Islet of Langerhans (tissue), 1 donor: Measurements from ENCODE around the gene C2CD4C.
"Not testable (repeated sequence)": the region's sequence is repeated elsewhere in the genome, so short reads cannot be mapped to it uniquely, and the experiment has no call there.

Source experiments
- FAIRE-seq: peaks from one replicate; lab custom pipeline; 2011; peaks lifted over from hg19 to GRCh38; lab: Jason Lieb, UNC

C2CD4C gene

DNA sequence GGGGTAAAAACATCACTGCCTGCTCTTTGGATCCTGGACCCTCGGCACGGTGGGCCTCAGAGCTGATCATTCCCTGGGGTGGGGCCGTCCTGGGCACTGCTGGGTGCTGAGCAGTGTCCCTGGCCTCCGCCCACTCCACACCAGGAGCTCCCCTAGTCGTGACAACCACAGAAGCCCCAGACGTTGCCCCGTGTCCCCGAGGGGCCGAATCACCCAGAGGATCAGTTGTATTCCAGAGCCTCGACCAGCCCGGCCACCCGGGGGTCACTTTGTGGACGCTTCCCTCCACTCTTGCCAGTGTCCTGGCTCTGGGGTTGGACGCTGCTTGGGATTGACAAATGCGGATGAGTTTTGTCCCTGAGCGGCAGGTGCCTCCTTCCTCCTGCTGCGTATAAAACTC lies 10.2 kb downstream of the C2CD4C start:
- no peak for FAIRE-seq

DNA sequence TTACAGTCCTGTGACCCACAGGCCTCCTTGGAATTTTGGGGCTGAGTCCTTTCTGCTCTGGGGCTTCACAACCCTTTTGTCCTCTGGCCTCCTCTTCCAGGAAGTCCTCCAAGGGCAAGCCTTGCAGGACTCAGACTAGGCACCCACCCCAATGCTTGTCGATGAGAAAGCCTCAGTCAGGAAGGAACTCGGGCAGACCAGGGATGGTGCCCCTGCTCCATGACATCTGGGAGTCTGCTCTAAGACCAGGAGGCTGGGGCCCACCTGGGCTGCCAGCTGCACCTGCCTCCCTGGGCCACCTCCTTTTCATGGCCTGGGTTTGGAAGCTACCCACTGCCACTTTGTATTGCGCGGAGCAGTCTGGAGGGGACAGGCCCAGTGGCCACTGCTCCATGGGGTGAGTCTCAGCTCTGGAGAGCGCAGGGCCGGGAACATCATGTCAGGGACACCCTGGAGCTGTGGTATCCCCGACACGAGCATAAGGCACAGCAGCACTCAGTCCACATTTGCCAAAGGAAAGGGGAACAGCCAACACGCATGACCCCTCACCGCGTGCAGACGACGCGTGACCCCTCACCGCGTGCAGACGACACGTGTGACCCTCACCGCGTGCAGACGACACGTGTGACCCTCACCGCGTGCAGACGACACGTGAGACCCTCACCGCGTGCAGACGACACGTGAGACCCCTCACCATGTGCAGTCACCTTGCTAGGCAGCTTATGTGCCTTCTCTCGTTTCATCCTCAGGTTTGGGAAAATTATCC lies 10.8 kb downstream of the C2CD4C start:
- no peak for FAIRE-seq

DNA sequence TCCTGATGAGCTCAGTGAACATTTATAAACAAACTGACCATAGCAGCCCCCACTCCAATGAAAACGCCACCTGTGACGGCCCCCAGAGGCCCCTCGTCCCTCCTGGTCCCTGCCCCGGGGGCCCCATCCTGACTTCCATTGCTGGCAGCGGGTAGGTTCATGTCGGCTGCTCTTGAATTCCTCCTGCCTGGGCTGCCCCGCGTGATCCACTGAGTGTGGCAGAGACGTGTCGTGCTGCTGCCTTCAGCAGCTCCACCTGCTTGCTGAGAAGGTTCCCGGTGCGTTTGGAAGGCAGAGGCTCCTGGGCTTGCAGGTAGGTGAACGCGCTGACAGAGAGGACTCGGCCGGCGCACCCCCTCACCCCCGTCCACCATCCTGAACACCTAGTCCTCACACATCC lies 11.6 kb downstream of the C2CD4C start:
- FAIRE-seq: no peak

DNA sequence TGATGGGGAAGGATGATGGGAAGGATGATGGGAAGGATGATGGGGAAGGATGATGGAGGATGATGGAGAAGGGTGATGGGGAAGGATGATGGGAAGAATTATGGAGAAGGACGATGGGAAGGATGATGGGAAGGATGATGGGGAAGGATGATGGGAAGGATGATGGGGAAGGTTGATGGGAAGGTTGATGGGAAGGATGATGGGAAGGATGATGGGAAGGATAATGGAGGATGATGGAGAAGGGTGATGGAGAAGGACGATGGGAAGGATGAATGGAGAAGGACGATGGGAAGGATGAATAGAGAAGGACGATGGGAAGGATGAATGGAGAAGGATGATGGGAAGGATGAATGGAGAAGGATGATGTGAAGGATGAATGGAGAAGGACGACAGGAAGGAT lies 13.5 kb downstream of the C2CD4C start:
- FAIRE-seq: no peak

DNA sequence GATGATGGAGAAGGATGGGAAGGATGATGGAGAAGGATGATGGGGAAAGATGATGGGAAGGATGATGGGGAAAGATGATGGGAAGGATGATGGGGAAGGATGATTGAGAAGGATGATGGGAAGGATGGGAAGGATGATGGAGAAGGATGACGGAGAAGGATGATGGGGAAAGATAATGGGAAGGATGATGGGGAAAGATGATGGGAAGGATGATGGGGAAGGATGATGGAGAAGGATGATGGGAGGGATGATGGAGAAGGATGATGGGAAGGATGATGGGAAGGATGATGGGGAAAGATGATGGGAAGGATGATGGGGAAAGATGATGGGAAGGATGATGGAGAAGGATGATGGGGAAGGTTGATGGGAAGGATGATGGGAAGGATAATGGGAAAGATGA lies 14.1 kb downstream of the C2CD4C start:
- not testable (repeated sequence) for FAIRE-seq

DNA sequence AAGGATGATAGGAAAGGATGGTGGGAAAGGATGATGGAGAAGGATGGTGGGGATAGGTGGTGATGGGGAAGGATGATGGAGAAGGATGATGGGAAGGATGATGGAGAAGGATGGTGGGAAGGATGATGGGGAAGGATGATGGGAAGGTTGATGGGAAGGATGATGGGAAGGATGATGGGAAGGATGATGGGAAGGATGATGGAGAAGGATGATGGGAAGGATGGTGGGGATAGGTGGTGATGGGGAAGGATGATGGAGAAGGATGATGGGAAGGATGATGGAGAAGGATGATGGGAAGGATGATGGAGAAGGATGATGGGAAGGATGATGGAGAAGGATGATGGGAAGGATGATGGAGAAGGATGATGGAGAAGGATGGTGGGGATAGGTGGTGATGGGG lies 15.4 kb downstream of the C2CD4C start:
- not testable (repeated sequence) for FAIRE-seq

DNA sequence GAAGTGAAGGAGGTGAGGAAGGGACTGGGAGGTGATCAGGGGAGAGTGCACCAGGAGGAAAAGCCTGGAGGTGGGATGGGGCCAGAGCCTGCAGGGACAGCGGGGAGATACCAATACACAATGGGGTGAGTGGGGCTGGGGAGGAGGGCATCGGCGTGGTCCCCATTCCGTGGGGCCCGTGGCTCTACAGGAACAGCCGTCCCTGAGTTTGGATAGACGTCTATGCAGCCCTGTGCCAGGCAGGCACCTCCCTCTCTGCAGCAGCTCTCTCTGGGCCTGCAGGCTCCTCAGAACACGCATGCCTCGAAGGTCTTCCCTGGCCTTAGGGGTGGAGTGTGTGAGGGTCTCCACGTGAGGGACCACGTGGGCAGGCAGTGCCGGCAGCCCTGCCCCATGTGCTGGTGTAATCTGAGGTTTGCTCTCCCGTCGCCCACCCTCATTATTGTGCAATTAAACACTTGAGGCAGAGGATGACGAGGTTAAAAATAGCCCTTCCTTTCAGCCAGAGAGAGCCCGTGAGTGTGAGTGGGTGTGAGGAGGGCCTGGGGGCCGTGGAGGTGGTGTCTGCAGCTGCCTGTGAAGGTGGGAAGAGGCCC lies 16.5 kb downstream of the C2CD4C start:
- FAIRE-seq: no peak

DNA sequence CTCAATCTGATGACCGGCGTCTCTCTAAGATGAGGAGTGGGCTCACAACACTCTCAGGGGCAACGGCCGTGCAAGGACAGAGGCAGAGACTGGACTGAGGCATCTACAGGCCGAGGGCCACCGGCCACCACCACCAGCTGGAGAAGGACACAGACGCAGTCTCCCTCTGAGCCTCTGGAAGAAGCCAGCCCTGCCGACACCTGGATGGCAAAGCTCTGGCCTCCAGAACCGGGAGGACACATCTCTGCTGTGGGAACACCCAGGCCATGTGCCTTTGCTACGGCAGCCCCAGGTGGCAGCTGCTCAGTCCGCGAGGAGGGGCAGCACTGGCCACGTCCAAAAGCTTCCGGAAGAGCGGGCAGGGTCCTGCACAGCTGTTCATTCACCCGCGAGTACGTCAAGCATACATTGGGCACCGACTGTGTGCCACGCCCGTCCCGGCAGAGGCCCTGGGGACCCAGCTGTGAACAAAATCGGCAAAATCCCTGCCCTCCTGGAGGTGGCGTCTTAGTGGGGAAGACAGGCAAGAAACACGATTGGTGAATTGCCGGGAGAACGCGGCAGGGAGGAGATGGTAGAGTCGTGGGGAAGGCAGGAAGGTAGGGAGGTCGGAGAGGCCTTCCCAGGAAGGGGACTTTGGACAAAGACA lies 17.1 kb downstream of the C2CD4C start:
- FAIRE-seq: no peak

DNA sequence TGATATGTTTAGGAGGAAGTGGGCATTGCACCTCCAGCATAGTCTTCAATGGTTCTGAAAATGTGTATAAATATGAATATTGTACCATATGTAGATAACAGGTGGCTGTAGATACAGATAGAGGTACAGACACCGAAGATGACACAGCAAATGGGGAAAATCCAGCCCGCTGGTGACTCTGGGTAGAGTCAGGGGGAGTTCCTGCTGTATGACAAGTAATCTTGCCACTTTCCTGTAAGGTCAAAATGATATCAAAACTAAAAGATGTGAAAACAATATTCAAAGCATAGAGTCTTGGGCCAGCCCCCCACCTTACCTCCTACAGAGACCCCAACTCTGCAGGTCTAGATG lies 17.8 kb downstream of the C2CD4C start:
- no peak for FAIRE-seq

DNA sequence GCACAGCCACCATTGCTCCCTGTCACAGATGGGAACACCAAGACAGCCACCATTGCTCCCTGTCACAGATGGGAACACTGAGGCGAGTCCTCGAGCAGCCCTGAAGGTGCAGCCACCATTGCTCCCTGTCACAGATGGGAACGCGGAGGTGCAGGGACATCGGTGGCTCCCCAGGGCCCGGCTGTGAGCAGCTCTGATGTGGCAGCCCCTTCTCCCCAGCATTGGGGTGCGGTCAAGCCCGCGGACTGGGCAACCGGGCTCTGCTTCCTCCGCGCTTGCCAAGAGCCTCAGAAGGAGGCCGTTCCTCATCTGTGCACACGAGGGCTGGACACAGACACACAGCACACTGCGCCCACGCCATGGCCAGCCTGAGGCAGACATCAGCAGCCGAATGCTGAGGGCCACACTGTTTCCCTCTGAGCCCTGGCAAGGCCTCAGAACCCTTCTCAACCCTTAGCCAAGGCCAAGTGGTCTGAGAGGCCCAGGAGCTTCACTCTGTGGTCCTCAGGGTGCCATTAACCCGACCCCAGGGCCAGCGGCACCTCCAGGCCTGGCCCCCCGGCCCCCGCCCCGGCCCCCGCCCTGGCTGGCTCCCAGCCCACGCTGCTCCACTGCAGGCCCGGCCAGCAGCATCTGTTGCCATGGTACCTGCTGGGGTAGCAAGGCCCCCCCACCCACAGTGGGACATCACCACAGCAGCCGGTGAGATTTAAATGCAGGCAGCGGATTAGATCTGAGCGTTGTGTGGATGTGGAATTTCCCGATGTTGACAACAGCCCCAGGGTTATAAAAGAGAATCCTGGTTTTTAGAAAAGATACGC lies 18.4 kb downstream of the C2CD4C start:
- FAIRE-seq: no peak

DNA sequence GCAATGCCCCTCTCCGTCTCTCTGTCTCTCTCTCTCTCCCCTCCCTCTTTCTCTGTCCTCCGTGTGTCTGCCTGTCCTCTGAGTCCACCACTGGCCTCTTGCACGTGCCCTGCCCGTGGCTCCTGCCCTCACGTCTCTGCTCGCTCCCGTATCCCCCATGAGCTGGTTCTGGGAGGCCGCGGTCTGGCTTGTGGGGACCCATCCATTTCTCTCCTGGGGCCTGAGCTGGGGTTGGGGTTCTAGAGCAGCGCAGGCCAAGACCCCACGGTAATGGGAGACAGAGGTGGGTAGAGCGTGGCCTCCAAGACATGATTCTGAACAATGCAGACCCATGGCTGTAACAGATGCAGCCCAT lies 19.0 kb downstream of the C2CD4C start:
- FAIRE-seq: no peak

DNA sequence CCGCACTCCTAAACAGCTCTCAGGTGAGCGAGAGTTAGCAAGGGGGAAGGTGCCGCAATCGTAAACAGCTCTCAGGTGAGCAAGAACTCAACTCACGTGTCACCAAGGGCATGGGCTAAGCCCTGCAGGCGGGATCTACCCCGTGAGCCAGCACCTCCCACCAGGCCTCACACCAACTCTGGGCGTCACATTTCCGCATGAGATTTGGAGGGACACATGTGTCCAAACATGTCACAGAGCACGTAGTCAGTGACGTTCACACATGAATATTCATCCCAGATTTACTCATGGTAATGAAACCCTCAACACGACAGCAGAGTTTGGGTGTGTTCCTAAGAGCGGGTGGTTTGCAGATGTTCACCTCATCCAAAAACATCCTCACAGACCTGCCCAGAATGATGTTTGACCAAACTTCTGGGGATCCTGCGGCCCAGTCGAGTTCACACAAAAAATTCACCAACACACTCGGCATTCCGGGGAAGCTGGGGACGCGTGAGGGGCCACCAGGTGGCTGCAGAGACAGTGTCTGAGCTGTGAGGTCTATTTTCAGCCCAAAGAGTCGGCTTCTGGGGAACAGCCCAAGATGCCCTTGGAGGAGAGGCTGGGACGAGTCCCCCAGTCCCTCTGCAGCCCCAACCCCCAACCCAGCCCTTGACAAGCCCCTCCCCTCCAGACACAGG lies 19.6 kb downstream of the C2CD4C start:
- no peak for FAIRE-seq

DNA sequence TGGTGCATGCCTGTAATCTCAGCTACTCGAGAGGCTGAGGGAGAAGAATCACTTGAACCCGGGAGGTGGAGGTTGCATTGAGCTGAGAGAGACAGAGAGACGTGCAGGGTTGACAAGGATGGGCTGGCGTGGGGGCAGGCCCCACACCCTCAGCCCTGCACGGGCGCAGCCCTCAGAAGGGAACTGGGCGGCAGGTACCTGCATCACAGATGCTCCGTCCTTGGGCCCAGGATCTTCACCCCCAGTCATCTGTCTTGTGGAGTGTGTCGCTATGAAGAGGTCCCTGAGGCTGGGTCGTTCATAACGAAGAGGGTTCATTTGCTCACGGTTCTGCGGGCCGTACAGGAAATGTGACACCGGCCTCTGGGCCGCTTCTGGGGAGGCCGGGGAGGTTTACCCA lies 20.3 kb downstream of the C2CD4C start:
- FAIRE-seq: no peak

DNA sequence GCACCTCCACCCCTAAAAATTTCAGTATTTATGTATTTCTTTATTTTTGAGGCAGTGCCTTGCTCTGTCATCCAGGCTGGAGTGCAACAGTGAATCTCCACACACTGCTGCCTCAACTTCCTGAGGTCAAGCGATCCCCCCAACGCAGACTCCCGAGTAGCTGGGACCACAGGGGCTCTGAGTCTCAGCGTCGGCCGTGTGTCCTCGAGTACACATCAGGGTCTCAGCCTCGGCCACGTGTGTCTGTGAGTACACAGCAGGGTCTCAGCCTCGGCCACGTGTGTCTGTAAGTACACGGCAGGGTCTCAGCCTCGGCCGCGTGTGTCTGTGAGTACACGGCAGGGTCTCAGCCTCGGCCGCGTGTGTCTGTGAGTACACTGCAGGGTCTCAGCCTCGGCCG lies 21.2 kb downstream of the C2CD4C start:
- FAIRE-seq: no peak

DNA sequence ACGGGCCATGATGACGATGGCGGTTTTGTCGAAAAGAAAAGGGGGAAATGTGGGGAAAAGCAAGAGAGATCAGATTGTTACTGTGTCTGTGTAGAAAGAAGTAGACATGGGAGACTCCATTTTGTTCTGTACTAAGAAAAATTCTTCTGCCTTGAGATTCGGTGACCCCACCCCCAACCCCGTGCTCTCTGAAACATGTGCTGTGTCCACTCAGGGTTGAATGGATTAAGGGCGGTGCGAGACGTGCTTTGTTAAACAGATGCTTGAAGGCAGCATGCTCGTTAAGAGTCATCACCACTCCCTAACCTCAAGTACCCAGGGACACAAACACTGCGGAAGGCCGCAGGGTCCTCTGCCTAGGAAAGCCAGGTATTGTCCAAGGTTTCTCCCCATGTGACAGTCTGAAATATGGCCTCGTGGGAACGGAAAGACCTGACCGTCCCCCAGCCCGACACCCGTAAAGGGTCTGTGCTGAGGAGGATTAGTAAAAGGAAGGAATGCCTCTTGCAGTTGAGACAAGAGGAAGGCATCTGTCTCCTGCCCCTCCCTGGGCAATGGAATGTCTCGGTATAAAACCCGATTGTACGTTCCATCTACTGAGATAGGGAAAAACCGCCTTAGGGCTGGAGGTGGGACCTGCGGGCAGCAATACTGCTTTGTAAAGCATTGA lies 22.2 kb downstream of the C2CD4C start:
- not testable (repeated sequence) for FAIRE-seq

DNA sequence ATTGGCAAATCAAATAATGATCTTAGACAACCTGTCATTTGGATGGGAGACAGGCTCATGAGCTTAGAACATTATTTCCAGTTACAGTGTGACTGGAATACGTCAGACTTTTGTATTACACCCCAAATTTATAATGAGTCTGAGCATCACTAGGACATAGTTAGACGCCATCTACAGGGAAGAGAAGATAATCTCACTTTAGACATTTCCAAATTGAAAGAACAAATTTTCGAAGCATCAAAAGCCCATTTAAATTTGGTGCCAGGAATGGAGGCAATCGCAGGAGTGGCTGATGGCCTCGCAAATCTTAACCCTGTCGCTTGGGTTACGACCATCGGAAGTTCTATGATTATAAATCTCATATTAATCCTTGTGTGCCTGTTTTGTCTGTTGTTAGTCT lies 22.8 kb downstream of the C2CD4C start:
- FAIRE-seq: not testable (repeated sequence)

DNA sequence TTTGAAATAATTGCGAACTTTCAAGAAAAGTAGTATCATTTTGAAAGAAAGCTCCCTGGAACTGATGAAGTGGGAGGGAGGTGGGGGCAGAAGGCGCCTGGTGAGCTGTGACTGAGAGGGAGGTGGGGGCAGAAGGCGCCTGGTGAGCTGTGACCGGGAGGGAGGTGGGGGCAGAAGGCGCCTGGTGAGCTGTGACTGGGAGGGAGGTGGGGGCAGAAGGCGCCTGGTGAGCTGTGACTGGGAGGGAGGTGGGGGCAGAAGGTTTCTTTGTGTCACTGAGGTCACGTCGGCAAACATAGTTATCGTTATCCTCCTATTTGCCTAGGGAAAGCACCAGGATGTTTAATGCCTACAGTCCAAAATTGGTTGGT lies 24.2 kb downstream of the C2CD4C start:
- FAIRE-seq: no peak

DNA sequence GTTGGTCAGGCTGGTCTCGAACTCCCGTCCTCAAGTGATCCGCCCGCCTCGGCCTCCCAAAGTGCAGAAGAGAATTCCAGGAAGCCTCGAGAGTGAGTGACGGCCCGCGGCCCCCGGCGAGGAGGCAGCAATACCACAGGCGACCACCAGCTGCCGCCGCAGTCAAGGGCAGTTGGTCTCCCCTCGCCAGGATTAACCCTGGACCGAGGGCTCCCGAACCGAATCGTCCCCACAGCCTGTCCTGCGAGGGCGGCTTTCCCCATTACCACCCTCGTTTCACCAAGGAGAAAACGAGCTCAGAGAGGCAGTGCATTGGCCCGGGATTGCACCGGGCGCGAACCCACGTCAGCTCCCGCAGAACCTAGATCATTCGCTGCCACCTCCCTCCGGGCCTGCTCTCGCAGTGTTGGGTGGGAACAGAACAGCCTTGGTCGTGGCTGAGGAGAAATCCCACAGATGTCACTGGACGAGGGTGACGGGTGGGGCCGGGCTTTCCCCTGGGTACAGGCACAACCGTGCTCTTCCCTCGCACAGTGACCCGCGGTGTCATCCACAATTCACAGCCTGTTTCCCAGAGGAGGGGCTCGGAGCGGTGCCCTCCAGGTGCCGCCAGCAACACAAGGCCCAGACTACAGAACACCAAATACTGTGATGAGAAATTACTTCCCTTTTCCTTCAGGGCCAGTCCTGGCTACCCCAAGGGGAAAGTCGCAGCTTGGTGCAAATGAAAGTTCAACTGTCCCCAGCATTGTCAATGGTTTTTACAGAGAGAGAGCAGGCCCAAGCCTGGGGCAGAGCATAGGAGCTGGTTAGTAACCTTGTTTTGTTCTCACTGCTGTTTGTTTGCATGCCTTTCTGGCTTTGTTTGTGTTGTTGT lies 24.8 kb downstream of the C2CD4C start:
- FAIRE-seq: no peak

DNA sequence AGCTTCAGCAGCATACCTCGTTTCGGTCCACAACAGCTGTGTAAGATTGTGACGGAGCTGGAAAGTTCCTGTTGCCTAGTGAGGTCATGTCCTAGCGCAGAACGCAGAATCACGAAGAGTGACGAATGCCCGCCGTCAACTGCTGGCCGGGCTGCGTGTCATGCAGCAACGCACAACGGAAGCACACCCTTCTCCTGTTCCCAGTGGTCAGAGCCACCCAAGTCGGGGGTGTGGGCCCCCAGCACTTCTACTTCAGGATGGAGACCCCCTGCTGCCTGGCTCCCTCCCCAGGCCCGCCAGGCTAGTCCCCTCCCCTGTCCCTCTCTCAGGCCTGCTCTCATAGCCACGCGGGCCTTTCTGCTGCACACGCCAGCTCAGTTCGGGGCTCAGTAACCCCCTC lies 25.9 kb downstream of the C2CD4C start:
- FAIRE-seq: no peak

DNA sequence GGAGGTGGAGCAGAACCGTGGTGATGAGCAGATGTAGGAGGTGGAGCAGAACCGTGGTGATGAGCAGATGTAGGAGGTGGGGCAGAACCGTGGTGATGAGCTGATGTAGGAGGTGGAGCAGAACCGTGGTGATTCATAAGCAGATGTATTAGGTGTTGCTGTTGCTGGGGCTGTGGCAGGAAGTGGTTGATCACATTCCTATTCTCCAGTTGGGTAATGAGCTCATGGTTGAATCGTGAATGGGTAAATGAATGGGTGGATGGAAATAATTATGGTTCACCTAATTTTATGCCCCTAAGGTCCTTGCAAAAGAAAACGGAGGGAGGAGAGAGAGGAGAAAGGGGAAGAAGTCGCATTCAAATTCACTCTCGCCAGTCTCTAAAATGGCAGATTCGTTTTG lies 26.4 kb downstream of the C2CD4C start:
- FAIRE-seq: not testable (repeated sequence)

DNA sequence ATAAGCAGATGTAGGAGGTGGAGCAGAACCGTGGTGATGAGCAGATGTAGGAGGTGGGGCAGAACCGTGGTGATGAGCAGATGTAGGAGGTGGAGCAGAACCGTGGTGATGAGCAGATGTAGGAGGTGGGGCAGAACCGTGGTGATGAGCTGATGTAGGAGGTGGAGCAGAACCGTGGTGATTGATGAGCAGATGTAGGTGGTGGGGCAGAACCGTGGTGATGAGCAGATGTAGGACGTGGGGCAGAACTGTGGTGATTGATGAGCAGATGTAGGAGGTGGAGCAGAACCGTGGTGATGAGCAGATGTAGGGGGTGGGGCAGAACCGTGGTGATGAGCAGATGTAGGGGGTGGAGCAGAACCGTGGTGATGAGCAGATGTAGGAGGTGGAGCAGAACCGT lies 27.0 kb downstream of the C2CD4C start:
- FAIRE-seq: not testable (repeated sequence)
